C4-2B (cell line): ENCODE measurements around the gene GPR153.

ENCODE experiments used
- CTCF ChIP-seq: fragments of 450-650 bp; conservative IDR thresholded peaks from 2 replicates; pipeline ENCODE4 v1.5.1; 2017; ENCODE audit warnings: mild to moderate bottlenecking
- ZFX ChIP-seq: fragments of 450-650 bp; IDR thresholded peaks from 2 replicates; pipeline ENCODE4 v1.6.1; 2017

DNA sequence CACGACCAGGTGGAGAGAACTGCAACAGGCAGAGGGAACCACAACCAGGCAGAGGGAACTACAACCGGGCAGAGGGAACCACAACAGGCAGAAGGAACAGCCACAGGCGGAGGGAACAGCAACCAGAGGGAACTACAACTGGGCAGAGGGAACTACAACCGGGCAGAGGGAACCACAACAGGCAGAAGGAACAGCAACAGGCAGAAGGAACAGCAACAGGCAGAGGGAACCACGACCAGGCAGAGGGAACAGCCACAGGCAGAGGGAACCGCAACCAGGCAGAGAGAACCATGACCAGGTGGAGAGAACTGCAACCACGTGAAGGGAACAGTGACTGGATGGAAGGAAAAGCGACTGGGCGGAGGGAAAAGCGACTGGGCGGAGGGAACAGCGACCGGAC lies 47.6 kb upstream of the GPR153 start:
- TF ChIP-seq CTCF (no peak), ZFX (no peak)
